Ovary (tissue), 3 donors: Measurements from ENCODE around the gene IKBIP.
"Not testable (repeated sequence)": the region's sequence is repeated elsewhere in the genome, so short reads cannot be mapped to it uniquely, and the experiment has no call there.

Source experiments
- EP300 ChIP-seq: sonication (generic); formaldehyde crosslinking; IDR thresholded peaks from one replicate; pipeline ENCODE4 v1.6.1; 2017; ENCODE audit warnings: antibody characterized with exemption
- POLR2A ChIP-seq: fragments of 450-650 bp; IDR thresholded peaks from one replicate; pipeline ENCODE4 v1.6.1; 2017; ENCODE audit warnings: antibody characterized with exemption, mild to moderate bottlenecking, moderate library complexity
- TF ChIP-seq, protein P1 (sequence below), 3 donors: fragments of 450-650 bp in 2 of 3; fragments of 200-600 bp in 1 of 3; IDR thresholded peaks; one replicate each; pipeline versions ENCODE4 v1.5.1 to v1.8.0; 2016 to 2022; ENCODE audit warnings: antibody characterized with exemption in 3 of 3, mild to moderate bottlenecking in 1 of 3
- donor health status: DM: no; HTN: no; CAD: no.

DNA sequence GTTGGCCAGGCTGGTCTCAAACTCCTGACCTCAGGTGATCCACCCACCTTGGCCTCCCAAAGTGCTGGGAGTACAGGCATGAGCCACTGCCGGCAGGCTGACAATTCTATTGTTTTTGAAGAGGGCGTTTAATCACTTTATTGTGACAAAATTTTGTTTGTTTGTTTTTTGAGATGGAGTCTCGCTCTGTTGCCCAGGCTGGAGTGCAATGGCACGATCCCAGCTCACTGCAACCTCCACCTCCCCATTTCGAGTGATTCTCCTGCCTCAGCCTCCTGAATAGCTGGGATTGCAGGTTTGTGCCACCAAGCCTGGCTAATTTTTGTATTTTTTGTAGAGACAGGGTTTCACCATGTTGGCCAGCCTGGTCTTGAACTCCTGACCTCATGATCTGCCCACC is 1.8 kb downstream of the IKBIP start:
- TF ChIP-seq, protein P1, sequence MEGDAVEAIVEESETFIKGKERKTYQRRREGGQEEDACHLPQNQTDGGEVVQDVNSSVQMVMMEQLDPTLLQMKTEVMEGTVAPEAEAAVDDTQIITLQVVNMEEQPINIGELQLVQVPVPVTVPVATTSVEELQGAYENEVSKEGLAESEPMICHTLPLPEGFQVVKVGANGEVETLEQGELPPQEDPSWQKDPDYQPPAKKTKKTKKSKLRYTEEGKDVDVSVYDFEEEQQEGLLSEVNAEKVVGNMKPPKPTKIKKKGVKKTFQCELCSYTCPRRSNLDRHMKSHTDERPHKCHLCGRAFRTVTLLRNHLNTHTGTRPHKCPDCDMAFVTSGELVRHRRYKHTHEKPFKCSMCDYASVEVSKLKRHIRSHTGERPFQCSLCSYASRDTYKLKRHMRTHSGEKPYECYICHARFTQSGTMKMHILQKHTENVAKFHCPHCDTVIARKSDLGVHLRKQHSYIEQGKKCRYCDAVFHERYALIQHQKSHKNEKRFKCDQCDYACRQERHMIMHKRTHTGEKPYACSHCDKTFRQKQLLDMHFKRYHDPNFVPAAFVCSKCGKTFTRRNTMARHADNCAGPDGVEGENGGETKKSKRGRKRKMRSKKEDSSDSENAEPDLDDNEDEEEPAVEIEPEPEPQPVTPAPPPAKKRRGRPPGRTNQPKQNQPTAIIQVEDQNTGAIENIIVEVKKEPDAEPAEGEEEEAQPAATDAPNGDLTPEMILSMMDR (IDR thresholded peaks at IDR 0.05): not testable (repeated sequence)
- not testable (repeated sequence) for TF ChIP-seq POLR2A, EP300
